HepG2 (cell line): ENCODE results near the gene BCAS3. TPM values are rescaled to one million over a fixed set of nuclear protein-coding genes. Genes with fewer than 3 reads are reported as not detected.

Experiments
- FOXP4 ChIP-seq: sonication (generic); formaldehyde crosslinking; IDR thresholded peaks from 2 replicates; pipeline ENCODE4 v1.4.0; 2020; ENCODE audit warnings: missing genetic modification reagents
- GABPA ChIP-seq, 2 experiments: IDR thresholded peaks; 2 replicates each; pipeline ENCODE4 v1.6.1; 2011 to 2016; ENCODE audit warnings: low read depth in 2 of 2, low read length in 1 of 2, missing biosample characterization in 1 of 2, missing genetic modification characterization in 1 of 2
- GFI1 ChIP-seq: sonication (generic); formaldehyde crosslinking; IDR thresholded peaks from 2 replicates; pipeline ENCODE4 v1.5.0; 2020; ENCODE audit warnings: missing genetic modification reagents, mild to moderate bottlenecking, borderline replicate concordance
- PAXIP1 ChIP-seq: sonication (generic); formaldehyde crosslinking; conservative IDR thresholded peaks from 2 replicates; pipeline ENCODE4 v1.4.0; 2020; ENCODE audit warnings: mild to moderate bottlenecking, missing genetic modification reagents, moderate library complexity
- RORA ChIP-seq: sonication (generic); formaldehyde crosslinking; IDR thresholded peaks from 2 replicates; pipeline ENCODE4 v1.5.0; 2020; ENCODE audit warnings: mild to moderate bottlenecking, missing genetic modification reagents, moderate library complexity
- SPEN ChIP-seq: sonication (generic); formaldehyde crosslinking; IDR thresholded peaks from 2 replicates; pipeline ENCODE4 v1.5.1; 2020; ENCODE audit warnings: low read depth, mild to moderate bottlenecking, missing genetic modification reagents
- TEAD3 ChIP-seq: optimal IDR thresholded peaks from 2 replicates; pipeline ENCODE3; 2016; ENCODE audit warnings: borderline replicate concordance
- THAP9 ChIP-seq: sonication (generic); formaldehyde crosslinking; IDR thresholded peaks from 2 replicates; pipeline ENCODE4; 2020; ENCODE audit warnings: missing genetic modification reagents, mild to moderate bottlenecking, borderline replicate concordance
- ZFP36L2 ChIP-seq: sonication (generic); formaldehyde crosslinking; IDR thresholded peaks from 2 replicates; pipeline ENCODE4 v1.4.0; 2020; ENCODE audit warnings: missing genetic modification reagents
- ZNF121 ChIP-seq: sonication (generic); formaldehyde crosslinking; IDR thresholded peaks from 2 replicates; pipeline ENCODE4 v1.5.0; 2020; ENCODE audit warnings: mild to moderate bottlenecking, missing genetic modification reagents
- ZNF362 ChIP-seq: sonication (generic); formaldehyde crosslinking; IDR thresholded peaks from 2 replicates; pipeline ENCODE4 v1.4.0; 2020; ENCODE audit warnings: missing genetic modification reagents, mild to moderate bottlenecking, borderline replicate concordance
- ZNF503 ChIP-seq: sonication (generic); formaldehyde crosslinking; IDR thresholded peaks from 2 replicates; pipeline ENCODE4 v1.4.0; 2020; ENCODE audit warnings: missing genetic modification reagents
- ZNF644 ChIP-seq: IDR thresholded peaks from 2 replicates; pipeline ENCODE4 v1.6.1; 2016; ENCODE audit warnings: low read depth
- ZNF746 ChIP-seq: sonication (generic); formaldehyde crosslinking; IDR thresholded peaks from 2 replicates; pipeline ENCODE4 v1.8.0; 2022; ENCODE audit warnings: mild to moderate bottlenecking, missing genetic modification reagents
- ZNF839 ChIP-seq: sonication (generic); formaldehyde crosslinking; IDR thresholded peaks from 2 replicates; pipeline ENCODE4 v1.4.0; 2020; ENCODE audit warnings: missing genetic modification reagents, mild to moderate bottlenecking, borderline replicate concordance
- polyA plus RNA-seq, 8 experiments: library from polyadenylated mRNA; depleted of rRNA in 3 of 8; stranded (reverse) in 7 of 8; unstranded in 1 of 8; fragments of >200 nt; fragmentation: Illumina TruSeq in 4 of 8; extraction: Trizol in 4 of 8; gene quantifications; 2 replicates each; pipeline versions ENCODE4 v1.2.1 to v1.2.3, GENCODE V29; 2011 to 2016; ENCODE audit warnings: low read depth in 4 of 8, missing spikeins in 1 of 8, mixed read lengths in 1 of 8; ENCODE audit not compliant: insufficient read depth in 1 of 8
- total RNA-seq, 5 experiments: library from RNA; depleted of rRNA; stranded (reverse); fragments of >200 nt; fragmentation: Illumina TruSeq; extraction: Trizol; gene quantifications; 2 replicates each; pipeline ENCODE4 v1.2.3, GENCODE V29; 2016; ENCODE audit warnings: low read depth in 1 of 5

BCAS3 gene
- total and polyA plus RNA-seq, 2 of the 13 experiments (the other 11 are each of a cell fraction or from before 2014, with no cell fraction given) = 10.7 to 11.2 TPM

- TF ChIP-seq ZNF503 (CRISPR knock-in tag) (0 out of 2 replicates have a peak, but pooled peaks have one; percentile 22), ZNF121 (peak; percentile 95), ZNF746 (no peak), ZNF644 (peak; percentile 55; the same call in 1 of the 2 replicates), SPEN (CRISPR knock-in tag) (peak; percentile 40; the same call in 1 of the 2 replicates), THAP9 (CRISPR knock-in tag) (no peak), FOXP4 (CRISPR knock-in tag) (peak; percentile 38; the same call in 1 of the 2 replicates), GABPA (IDR thresholded peaks at IDR 0.05; ENCODE audit: low read depth, low read length) (no peak), GABPA (CRISPR knock-in tag; IDR thresholded peaks at IDR 0.05; ENCODE audit: low read depth) (0 out of 2 replicates have a peak, but pooled peaks have one; percentile 28), GFI1 (CRISPR knock-in tag) (0 out of 2 replicates have a peak, but pooled peaks have one; percentile 33), PAXIP1 (peak; percentile 85), TEAD3 (CRISPR knock-in tag) (peak; percentile 94), ZNF839 (no peak), ZFP36L2 (no peak), ZNF362 (peak; percentile 69), RORA (CRISPR knock-in tag) (0 out of 2 replicates have a peak, but pooled peaks have one; percentile 75)
Observed at GRCh38 chr17:61426482-61427304, 749.0 kb downstream of the BCAS3 start (continued).
